Erythroblast (primary cell): ENCODE results near the gene CFTR.

Experiments used
- DNase-seq, 2 experiments: peaks; one replicate each; lab custom pipeline; 2025; lab: John Stamatoyannopoulos, UW
- GATA1 ChIP-seq: IDR thresholded peaks from 2 replicates; pipeline ENCODE4 v1.6.1; 2011; ENCODE audit warnings: low read depth, mild to moderate bottlenecking, control low read depth, low read length, moderate library complexity
- POLR2A ChIP-seq: IDR thresholded peaks from 2 replicates; pipeline ENCODE4 v1.6.1; 2011; ENCODE audit warnings: mild to moderate bottlenecking, low read length

The CFTR gene

GRCh38 chr7:117664047-117664446, 184.2 kb downstream of the CFTR start:
- TF ChIP-seq POLR2A (no peak), GATA1 (no peak)
- no peak for DNase-seq

GRCh38 chr7:117665368-117665767, 185.5 kb downstream of the CFTR start:
- DNase-seq, result no peak
- TF ChIP-seq POLR2A (no peak), GATA1 (no peak)

GRCh38 chr7:117666031-117666430, 186.2 kb downstream of the CFTR start:
- no peak for DNase-seq
- TF ChIP-seq GATA1, result no peak
- no peak for TF ChIP-seq POLR2A

- TF ChIP-seq POLR2A, result no peak
- no peak for TF ChIP-seq GATA1
- no peak for DNase-seq
Observed at GRCh38 chr7:117666689-117667088, 186.9 kb downstream of the CFTR start.

GRCh38 chr7:117667456-117667855, 187.6 kb downstream of the CFTR start:
- no peak for DNase-seq
- TF ChIP-seq GATA1, result no peak
- no peak for TF ChIP-seq POLR2A

GRCh38 chr7:117669818-117670217, 190.0 kb downstream of the CFTR start:
- no peak for DNase-seq
- TF ChIP-seq GATA1 (no peak), POLR2A (no peak)

- TF ChIP-seq GATA1 (no peak), POLR2A (no peak)
- DNase-seq, result no peak
Observed at GRCh38 chr7:117672453-117672852, 192.6 kb downstream of the CFTR start.

- no peak for DNase-seq
- TF ChIP-seq GATA1, result no peak
- TF ChIP-seq POLR2A, result no peak
Observed at GRCh38 chr7:117673367-117673766, 193.5 kb downstream of the CFTR start.

- TF ChIP-seq POLR2A (no peak), GATA1 (no peak)
- DNase-seq, result no peak
Observed at GRCh38 chr7:117673839-117674238, 194.0 kb downstream of the CFTR start.

GRCh38 chr7:117674617-117675016, 194.8 kb downstream of the CFTR start:
- TF ChIP-seq GATA1 (no peak), POLR2A (no peak)
- no peak for DNase-seq

GRCh38 chr7:117675497-117676435, 195.9 kb downstream of the CFTR start:
- DNase-seq, result peak in 1 of 2 experiments; percentile 14

GRCh38 chr7:117679120-117679519, 199.3 kb downstream of the CFTR start:
- TF ChIP-seq GATA1, result no peak
- no peak for TF ChIP-seq POLR2A
- no peak for DNase-seq

More at GRCh38 chr7:117675497-117676435, 195.9 kb downstream of the CFTR start:
- TF ChIP-seq POLR2A, result no peak
- TF ChIP-seq GATA1, result no peak

- TF ChIP-seq POLR2A (no peak), GATA1 (no peak)
- DNase-seq, result no peak
Observed at GRCh38 chr7:117682681-117683385, 203.0 kb downstream of the CFTR start.
